Hindlimb muscle (tissue), 1 donor: Measurements from ENCODE around the gene NKAIN2. TPM values are rescaled to one million over a fixed set of nuclear protein-coding genes. Genes with fewer than 3 reads are reported as not detected.

ENCODE experiments used
- DNase-seq: peaks from one replicate; pipeline ENCODE4 v3.0.0-alpha.2; 2013
- polyA plus RNA-seq: library from polyadenylated mRNA; unstranded; fragments of 120-200 nt; gene quantifications from one replicate; pipeline ENCODE4 v1.2.1, GENCODE V29; 2013; ENCODE audit not compliant: insufficient read length

Gene NKAIN2
- polyA plus RNA-seq, 1 donor = 5.2 TPM

GRCh38 chr6:123808556-123808955 lies 4.9 kb downstream of the NKAIN2 start:
- no peak for DNase-seq

GRCh38 chr6:123810214-123810613 lies 6.5 kb downstream of the NKAIN2 start:
- DNase-seq = no peak

- DNase-seq = no peak
Observed at GRCh38 chr6:123810948-123811347, 7.3 kb downstream of the NKAIN2 start.

- no peak for DNase-seq
Observed at GRCh38 chr6:123811378-123811777, 7.7 kb downstream of the NKAIN2 start.

GRCh38 chr6:123812621-123813020 lies 9.0 kb downstream of the NKAIN2 start:
- no peak for DNase-seq

- DNase-seq = no peak
Observed at GRCh38 chr6:123821112-123821511, 17.4 kb downstream of the NKAIN2 start.

- no peak for DNase-seq
Observed at GRCh38 chr6:123829302-123829953, 25.8 kb downstream of the NKAIN2 start.

GRCh38 chr6:123830120-123830519 lies 26.5 kb downstream of the NKAIN2 start:
- no peak for DNase-seq

- no peak for DNase-seq
Observed at GRCh38 chr6:123838505-123839234, 35.0 kb downstream of the NKAIN2 start.

- no peak for DNase-seq
Observed at GRCh38 chr6:123841067-123841896, 37.6 kb downstream of the NKAIN2 start.

- DNase-seq = no peak
Observed at GRCh38 chr6:123844011-123844410, 40.3 kb downstream of the NKAIN2 start.

- DNase-seq = no peak
Observed at GRCh38 chr6:123848347-123848746, 44.7 kb downstream of the NKAIN2 start.

GRCh38 chr6:123849406-123849805 lies 45.7 kb downstream of the NKAIN2 start:
- DNase-seq = no peak

GRCh38 chr6:123850555-123850954 lies 46.9 kb downstream of the NKAIN2 start:
- DNase-seq = no peak

- no peak for DNase-seq
Observed at GRCh38 chr6:123854201-123854600, 50.5 kb downstream of the NKAIN2 start.

- DNase-seq = no peak
Observed at GRCh38 chr6:123855506-123855905, 51.8 kb downstream of the NKAIN2 start.

GRCh38 chr6:123859291-123859690 lies 55.6 kb downstream of the NKAIN2 start:
- DNase-seq = no peak

GRCh38 chr6:123869334-123869733 lies 65.7 kb downstream of the NKAIN2 start:
- DNase-seq = peak; percentile 14

GRCh38 chr6:123873974-123874373 lies 70.3 kb downstream of the NKAIN2 start:
- no peak for DNase-seq

- DNase-seq = no peak
Observed at GRCh38 chr6:123875784-123876183, 72.1 kb downstream of the NKAIN2 start.

GRCh38 chr6:123879749-123880148 lies 76.1 kb downstream of the NKAIN2 start:
- DNase-seq = no peak

GRCh38 chr6:123888771-123889513 lies 85.3 kb downstream of the NKAIN2 start:
- DNase-seq = no peak

- DNase-seq = no peak
Observed at GRCh38 chr6:123895346-123895745, 91.7 kb downstream of the NKAIN2 start.
